ENCODE results near the gene ZHX3. TPM values are rescaled to one million over a fixed set of nuclear protein-coding genes. Genes with fewer than 3 reads are reported as not detected.

Gene ZHX3
- total and polyA plus RNA-seq, 9 of the 15 experiments (the other 6 are each of a cell fraction or from before 2014, with no cell fraction given): 0.80 to 14.6 (median 4.9) TPM

GRCh38 chr20:41339957-41340326 is 22.4 kb upstream of the ZHX3 start (continued):
- TF ChIP-seq CREB3L1 (IDR thresholded peaks at IDR 0.05; ENCODE audit: borderline replicate concordance, low read depth) (no peak), HNRNPL (IDR thresholded peaks at IDR 0.05; ENCODE audit: low read depth, low read length) (no peak), OTX1 (CRISPR knock-in tag; IDR thresholded peaks at IDR 0.05) (no peak), MAZ (CRISPR knock-in tag; conservative IDR thresholded peaks at IDR 0.05 in 1 of 2, IDR thresholded peaks at IDR 0.05 in 1 of 2) (peak in 1 of 2 experiments; percentile 65; a peak in 2 of 4 replicates), CAMTA2 (CRISPR knock-in tag; conservative IDR thresholded peaks at IDR 0.05) (no peak), SMAD3 (CRISPR knock-in tag; conservative IDR thresholded peaks at IDR 0.05) (no peak), LCOR (CRISPR knock-in tag; IDR thresholded peaks at IDR 0.05) (no peak), ATF7 (IDR thresholded peaks at IDR 0.05) (no peak; the same call in 1 of the 2 replicates), ARID2 (IDR thresholded peaks at IDR 0.05) (peak; percentile 96), KHSRP (IDR thresholded peaks at IDR 0.05) (no peak), ZFP1 (CRISPR knock-in tag; IDR thresholded peaks at IDR 0.05) (no peak), DNMT1 (IDR thresholded peaks at IDR 0.05) (no peak), TSHZ1 (CRISPR knock-in tag; IDR thresholded peaks at IDR 0.05) (no peak), TEAD1 (CRISPR knock-in tag; IDR thresholded peaks at IDR 0.05) (peak in 1 of 2 experiments; percentile 82; a peak in 1 of 4 replicates)
- TF ChIP-seq, protein P1, sequence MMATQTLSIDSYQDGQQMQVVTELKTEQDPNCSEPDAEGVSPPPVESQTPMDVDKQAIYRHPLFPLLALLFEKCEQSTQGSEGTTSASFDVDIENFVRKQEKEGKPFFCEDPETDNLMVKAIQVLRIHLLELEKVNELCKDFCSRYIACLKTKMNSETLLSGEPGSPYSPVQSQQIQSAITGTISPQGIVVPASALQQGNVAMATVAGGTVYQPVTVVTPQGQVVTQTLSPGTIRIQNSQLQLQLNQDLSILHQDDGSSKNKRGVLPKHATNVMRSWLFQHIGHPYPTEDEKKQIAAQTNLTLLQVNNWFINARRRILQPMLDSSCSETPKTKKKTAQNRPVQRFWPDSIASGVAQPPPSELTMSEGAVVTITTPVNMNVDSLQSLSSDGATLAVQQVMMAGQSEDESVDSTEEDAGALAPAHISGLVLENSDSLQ (IDR thresholded peaks at IDR 0.05): peak; percentile 6; the same call in 1 of the 2 replicates
- TF ChIP-seq, protein P2, sequence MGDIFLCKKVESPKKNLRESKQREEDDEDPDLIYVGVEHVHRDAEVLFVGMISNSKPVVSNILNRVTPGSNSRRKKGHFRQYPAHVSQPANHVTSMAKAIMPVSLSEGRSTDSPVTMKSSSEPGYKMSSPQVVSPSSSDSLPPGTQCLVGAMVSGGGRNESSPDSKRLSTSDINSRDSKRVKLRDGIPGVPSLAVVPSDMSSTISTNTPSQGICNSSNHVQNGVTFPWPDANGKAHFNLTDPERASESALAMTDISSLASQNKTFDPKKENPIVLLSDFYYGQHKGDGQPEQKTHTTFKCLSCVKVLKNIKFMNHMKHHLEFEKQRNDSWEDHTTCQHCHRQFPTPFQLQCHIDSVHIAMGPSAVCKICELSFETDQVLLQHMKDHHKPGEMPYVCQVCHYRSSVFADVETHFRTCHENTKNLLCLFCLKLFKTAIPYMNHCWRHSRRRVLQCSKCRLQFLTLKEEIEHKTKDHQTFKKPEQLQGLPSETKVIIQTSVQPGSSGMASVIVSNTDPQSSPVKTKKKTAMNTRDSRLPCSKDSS (IDR thresholded peaks at IDR 0.05; ENCODE audit: low read depth, partially characterized antibody): no peak
- TF ChIP-seq, protein P3, sequence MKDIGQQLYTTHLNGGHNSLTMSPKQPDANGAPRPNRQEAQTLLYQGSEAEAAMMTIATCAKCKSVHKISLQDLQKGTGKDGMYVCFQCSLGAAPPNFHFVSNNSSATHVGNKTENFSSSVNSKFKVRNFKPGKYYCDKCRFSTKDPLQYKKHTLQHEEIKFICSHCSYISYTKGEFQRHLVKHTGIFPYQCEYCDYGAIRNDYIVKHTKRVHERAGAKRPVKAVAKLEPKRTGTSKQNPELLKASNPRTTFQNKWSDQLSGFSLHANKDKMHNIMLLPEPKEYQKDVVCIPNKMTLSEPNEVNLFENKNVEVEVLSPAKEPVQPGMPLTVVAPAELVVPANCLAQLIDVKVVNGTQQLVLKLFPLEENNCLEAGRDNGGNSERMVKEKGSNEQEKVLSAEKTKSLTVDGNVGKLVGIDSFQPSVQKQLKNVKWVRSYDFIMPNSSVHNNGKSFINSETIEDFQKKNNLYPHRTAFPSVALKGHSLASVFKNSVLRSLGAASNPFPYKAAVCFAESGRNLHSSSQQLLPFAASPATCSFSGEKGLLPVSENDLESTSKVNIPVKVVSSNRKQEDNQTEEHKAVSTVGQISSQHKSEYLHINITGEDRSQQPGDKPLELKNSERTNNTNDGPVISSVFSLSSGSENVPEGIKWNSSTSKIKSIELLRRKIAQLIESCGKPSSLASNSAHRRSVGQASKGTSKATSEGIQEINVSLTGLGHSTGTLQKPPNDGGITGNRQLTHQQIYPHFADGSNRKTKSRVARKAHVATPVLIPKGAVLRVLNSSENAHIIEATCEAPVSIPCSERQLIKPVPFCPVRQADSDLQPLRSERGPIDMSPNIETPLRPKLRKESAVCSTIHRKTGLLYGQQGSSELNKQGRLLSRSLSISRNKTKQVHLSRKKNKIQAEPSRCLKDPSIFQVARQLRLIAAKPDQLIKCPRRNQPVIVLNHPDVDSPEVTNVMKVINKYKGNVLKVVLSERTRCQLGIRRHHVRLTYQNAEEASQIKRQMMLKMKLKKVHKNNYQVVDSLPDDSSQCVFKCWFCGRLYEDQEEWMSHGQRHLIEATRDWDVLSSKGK (CRISPR knock-in tag; IDR thresholded peaks at IDR 0.05): no peak
